ENCODE measurements around the gene GGT5. TPM values are rescaled to one million over a fixed set of nuclear protein-coding genes. Genes with fewer than 3 reads are reported as not detected.

Gene GGT5
- total RNA-seq, 1 donor from 2014 or later: 21.1 TPM

DNA sequence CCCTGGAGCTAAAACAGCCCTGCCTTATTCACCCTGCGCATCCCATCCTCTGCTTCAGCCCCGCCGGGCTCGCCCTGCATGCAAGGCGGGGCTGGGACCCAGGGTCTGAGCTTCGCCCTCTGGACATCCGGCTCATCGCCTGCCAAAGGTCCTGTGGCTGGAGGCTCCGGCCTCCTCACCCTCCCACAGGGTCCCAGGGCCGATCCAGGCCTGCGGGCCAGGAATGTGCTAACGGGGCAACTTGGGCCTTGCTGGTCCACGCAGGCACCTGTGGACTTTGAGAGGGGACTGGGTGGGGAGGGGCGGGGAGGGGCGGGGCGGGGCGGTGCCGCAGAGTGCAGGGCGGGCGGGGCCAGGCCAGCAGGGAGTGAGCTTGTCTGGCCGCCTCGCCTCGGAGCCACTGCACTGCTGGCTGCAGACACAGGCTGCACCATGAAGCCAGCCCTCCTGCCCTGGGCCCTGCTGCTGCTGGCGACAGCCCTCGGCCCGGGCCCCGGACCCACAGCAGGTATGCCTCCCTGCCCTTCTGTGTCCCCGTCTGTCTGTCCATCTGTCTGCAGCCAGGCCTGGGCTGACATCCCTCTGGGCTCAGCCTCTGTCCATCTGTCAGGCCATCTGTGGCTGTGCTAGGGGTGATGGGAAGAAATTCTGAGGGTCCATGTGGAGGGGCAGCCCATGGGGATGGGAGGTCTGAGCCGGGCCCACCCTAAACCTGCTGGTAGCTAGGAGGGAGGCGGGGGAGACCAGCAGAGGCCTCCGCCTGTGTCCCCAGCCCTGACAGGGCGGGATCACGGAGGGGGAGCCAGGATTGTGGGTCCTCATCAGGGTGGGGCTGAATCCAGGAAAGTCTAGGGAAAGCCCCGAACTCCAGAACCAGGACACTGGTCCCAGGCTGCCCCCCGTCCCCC is 63.5 kb downstream of the GGT5 start, which contains the start of gene SUSD2:
Gene SUSD2 (plus strand): TSS at position 400 of the 908 bp plus-strand sequence. CDS start 33 bp downstream, at position 433.
- peak; percentile 34 for DNase-seq
- H3K27me3 ChIP-seq (ENCODE audit: low read depth): no peaks in the 10 kb centered on the region
- TF ChIP-seq, protein P1, sequence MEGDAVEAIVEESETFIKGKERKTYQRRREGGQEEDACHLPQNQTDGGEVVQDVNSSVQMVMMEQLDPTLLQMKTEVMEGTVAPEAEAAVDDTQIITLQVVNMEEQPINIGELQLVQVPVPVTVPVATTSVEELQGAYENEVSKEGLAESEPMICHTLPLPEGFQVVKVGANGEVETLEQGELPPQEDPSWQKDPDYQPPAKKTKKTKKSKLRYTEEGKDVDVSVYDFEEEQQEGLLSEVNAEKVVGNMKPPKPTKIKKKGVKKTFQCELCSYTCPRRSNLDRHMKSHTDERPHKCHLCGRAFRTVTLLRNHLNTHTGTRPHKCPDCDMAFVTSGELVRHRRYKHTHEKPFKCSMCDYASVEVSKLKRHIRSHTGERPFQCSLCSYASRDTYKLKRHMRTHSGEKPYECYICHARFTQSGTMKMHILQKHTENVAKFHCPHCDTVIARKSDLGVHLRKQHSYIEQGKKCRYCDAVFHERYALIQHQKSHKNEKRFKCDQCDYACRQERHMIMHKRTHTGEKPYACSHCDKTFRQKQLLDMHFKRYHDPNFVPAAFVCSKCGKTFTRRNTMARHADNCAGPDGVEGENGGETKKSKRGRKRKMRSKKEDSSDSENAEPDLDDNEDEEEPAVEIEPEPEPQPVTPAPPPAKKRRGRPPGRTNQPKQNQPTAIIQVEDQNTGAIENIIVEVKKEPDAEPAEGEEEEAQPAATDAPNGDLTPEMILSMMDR (IDR thresholded peaks at IDR 0.05; ENCODE audit: borderline replicate concordance): no peak
- H3K27ac ChIP-seq (replicated peaks): peak within 1 kb of the TSS; percentile 74
- no peaks in the 10 kb centered on the region for H3K9me3 ChIP-seq (replicated peaks)
- H3K4me3 ChIP-seq: peak within 1 kb of the TSS; percentile 57
- intact Hi-C loops (cut with micrococcal nuclease): no loop called here
- peaks cover 8% of the 10 kb centered on the region for H3K36me3 ChIP-seq
- peaks cover 51% of the 10 kb centered on the region for H3K4me1 ChIP-seq

DNA sequence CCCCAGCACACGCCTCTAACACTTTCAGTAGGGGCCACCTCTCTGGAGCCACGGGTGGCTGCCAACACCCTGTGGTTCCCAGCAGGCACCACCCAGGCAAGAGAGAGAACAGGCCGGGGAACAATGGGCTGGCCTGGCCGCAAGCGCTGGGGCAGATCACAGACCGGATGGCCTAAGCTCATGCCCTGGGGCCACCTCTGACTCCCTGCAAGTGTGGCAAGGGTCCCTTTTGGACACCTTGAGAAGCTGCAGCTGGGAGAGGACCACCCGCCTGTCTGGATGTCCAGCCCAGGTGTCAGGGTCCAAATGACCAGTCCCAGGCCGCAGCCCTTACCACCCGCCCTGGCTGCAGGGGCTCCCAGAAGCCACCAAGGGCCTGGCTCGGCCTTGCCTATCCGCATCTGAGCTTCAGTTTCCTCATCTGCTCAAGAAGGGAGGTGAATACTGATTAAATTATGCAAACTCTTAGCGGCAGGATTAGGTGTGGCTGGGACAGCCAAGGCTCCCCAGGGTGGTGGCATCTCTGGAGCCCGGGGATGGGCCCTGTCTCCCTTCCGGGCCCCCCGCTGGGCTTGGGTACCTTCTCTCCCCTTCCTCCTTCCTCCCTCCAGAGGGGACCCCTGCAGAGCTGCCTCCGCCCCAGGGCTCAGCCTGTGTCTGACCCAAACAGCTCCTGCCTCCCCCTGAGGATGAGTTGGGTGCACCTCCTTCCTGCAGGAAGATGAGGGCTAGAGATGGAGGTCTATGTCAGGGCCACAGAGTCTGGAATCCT is 64.4 kb downstream of the GGT5 start:
- no peaks in the 10 kb centered on the region for H3K27me3 ChIP-seq (ENCODE audit: low read depth)
- DNase-seq: peak; percentile 21
- H3K36me3 ChIP-seq: peaks cover 16% of the 10 kb centered on the region
- no peaks in the 10 kb centered on the region for H3K9me3 ChIP-seq (replicated peaks)
- H3K27ac ChIP-seq (replicated peaks): peak overlapping the region; percentile 74
- intact Hi-C loops (cut with micrococcal nuclease): no loop called here
- no peak overlapping the region for H3K4me3 ChIP-seq
- TF ChIP-seq, protein P1 (IDR thresholded peaks at IDR 0.05; ENCODE audit: borderline replicate concordance): no peak
- H3K4me1 ChIP-seq: peaks cover 60% of the 10 kb centered on the region

DNA sequence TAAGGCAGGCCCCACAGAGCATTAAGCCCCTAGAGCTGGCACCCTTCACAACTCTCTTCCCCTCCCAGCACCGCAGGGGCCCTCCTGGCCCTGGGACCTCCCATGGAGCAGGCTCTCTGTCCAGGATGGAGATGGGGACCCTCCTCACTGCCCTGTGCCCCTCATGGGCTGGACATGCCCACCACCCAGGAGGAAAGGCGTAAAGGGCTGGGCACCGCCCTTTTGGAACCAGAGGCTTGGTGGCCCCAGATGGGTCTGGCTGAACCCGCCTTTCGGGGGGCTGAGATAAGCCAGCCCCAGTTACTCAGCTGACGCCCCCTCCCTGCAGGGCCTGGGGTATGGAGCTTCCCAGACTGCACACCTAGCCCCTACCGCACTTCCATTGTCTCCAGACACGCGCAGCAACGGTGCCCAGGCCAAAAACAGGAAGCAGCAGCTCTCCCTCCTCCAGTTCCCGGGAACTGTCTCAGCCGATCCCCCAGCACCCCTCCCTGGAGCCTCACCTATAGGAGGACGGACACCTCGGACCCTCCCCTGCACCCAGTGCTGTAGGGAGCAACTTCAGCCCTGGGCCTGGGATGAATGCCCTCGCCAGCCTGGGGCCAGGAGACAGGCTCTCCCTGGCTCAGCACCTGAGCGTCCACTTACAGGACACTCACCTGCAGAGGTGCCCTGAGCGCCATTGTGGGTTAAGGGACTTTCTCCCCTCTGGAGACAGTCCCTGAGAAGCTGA is 65.2 kb downstream of the GGT5 start:
- H3K36me3 ChIP-seq: peaks cover 17% of the 10 kb centered on the region
- peaks cover 68% of the 10 kb centered on the region for H3K4me1 ChIP-seq
- no peak overlapping the region for H3K4me3 ChIP-seq
- intact Hi-C loops (cut with micrococcal nuclease): no loop called here
- DNase-seq: no peak
- TF ChIP-seq, protein P1 (IDR thresholded peaks at IDR 0.05; ENCODE audit: borderline replicate concordance): no peak
- peak overlapping the region; percentile 74 for H3K27ac ChIP-seq (replicated peaks)
- no peaks in the 10 kb centered on the region for H3K9me3 ChIP-seq (replicated peaks)
- no peaks in the 10 kb centered on the region for H3K27me3 ChIP-seq (ENCODE audit: low read depth)

DNA sequence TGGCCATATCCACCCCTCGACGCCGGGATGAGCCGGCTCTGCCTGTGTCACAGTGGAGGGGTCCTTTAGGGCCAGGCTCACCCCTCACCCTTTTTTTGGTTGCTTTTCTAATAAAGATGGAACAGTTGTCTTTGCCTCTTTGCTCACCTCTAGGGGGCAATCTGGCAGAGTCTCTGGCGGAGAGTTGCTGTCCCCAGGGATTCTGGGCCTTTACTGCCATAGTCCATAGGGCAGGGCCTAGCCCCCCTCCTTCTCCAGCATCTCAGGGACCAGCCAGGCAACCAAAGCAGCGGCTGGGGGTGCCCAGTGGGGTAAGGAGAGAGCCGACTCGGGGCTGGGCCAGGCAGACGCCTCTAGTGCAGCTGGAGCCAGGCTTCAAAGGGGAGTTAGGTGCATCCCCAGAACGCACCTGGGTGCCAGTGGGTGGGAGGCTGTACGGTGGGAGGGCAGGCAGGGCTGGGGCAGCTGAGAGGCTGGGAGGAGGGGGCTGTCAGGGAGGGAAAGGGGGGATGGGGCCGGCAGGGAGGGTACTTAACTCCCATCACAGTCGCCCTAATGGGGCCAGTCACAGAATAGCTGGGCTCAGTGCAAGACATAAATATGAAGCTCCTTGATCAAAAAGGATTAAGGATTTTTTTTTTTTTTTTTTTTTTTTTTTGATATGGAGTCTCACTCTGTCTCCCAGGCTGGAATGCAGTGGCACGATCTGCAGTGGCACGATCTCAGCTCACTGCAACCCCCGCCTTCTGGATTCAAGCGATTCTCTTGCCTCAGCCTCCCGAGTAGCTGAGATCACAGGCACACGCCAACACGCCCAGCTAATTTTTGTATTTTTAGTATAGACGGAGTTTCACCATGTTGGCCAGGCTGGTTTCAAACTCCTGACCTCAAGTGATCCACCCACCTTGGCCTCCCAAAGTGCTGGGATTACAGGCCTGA is 66.1 kb downstream of the GGT5 start:
- TF ChIP-seq, protein P1 (IDR thresholded peaks at IDR 0.05; ENCODE audit: borderline replicate concordance): peak; percentile 25
- no peak for DNase-seq
- Histone ChIP-seq H3K4me1 (peaks cover 73% of the 10 kb centered on the region), H3K4me3 (no peak overlapping the region), H3K9me3 (replicated peaks) (no peaks in the 10 kb centered on the region), H3K27me3 (ENCODE audit: low read depth) (no peaks in the 10 kb centered on the region), H3K36me3 (peaks cover 21% of the 10 kb centered on the region), H3K27ac (replicated peaks) (peak overlapping the region; percentile 74)
- intact Hi-C loops (cut with micrococcal nuclease): no loop called here
